GM18861 (cell line): Measurements from ENCODE around the gene NPAS2.

Source experiments
- ATAC-seq: cut with Tn5 transposase; IDR thresholded peaks from one replicate; pipeline ENCODE4 v1.9.1; 2021; ENCODE audit not compliant: unreplicated experiment

NPAS2 gene

GRCh38 chr2:100962366-100963025, 142.6 kb downstream of the NPAS2 start:
- ATAC-seq: no peak

- no peak for ATAC-seq
Observed at GRCh38 chr2:100963026-100963375, 143.1 kb downstream of the NPAS2 start.

GRCh38 chr2:100964222-100964621, 144.3 kb downstream of the NPAS2 start:
- ATAC-seq: no peak

- no peak for ATAC-seq
Observed at GRCh38 chr2:100964681-100965169, 144.8 kb downstream of the NPAS2 start.

GRCh38 chr2:100965596-100965995, 145.7 kb downstream of the NPAS2 start:
- ATAC-seq: no peak

GRCh38 chr2:100967716-100968115, 147.8 kb downstream of the NPAS2 start:
- ATAC-seq: no peak

GRCh38 chr2:100968146-100969145, 148.5 kb downstream of the NPAS2 start:
- no peak for ATAC-seq

GRCh38 chr2:100969998-100970397, 150.1 kb downstream of the NPAS2 start:
- no peak for ATAC-seq

GRCh38 chr2:100971221-100971620, 151.3 kb downstream of the NPAS2 start:
- ATAC-seq: no peak

GRCh38 chr2:100972452-100972851, 152.5 kb downstream of the NPAS2 start:
- no peak for ATAC-seq

GRCh38 chr2:100974712-100975520, 155.0 kb downstream of the NPAS2 start:
- no peak for ATAC-seq

- no peak for ATAC-seq
Observed at GRCh38 chr2:100975521-100975785, 155.5 kb downstream of the NPAS2 start.

GRCh38 chr2:100976061-100976460, 156.1 kb downstream of the NPAS2 start:
- ATAC-seq: no peak

- ATAC-seq: peak; percentile 95
Observed at GRCh38 chr2:100976645-100977391, 156.9 kb downstream of the NPAS2 start.

GRCh38 chr2:100977511-100977910, 157.6 kb downstream of the NPAS2 start:
- no peak for ATAC-seq

GRCh38 chr2:100978582-100979191, 158.7 kb downstream of the NPAS2 start:
- ATAC-seq: no peak

- ATAC-seq: no peak
Observed at GRCh38 chr2:100980046-100980445, 160.1 kb downstream of the NPAS2 start.

- no peak for ATAC-seq
Observed at GRCh38 chr2:100981011-100981410, 161.1 kb downstream of the NPAS2 start.

GRCh38 chr2:100982431-100982861, 162.5 kb downstream of the NPAS2 start:
- no peak for ATAC-seq

- no peak for ATAC-seq
Observed at GRCh38 chr2:100983201-100983600, 163.3 kb downstream of the NPAS2 start.
